GM10847 (cell line): ENCODE results near the gene MEPE.

Experiments used
- POLR2A ChIP-seq: IDR thresholded peaks from 2 replicates; pipeline ENCODE4 v1.6.1; 2011; ENCODE audit not compliant: insufficient read length; ENCODE audit errors: extremely low read depth

Gene MEPE, protein sequence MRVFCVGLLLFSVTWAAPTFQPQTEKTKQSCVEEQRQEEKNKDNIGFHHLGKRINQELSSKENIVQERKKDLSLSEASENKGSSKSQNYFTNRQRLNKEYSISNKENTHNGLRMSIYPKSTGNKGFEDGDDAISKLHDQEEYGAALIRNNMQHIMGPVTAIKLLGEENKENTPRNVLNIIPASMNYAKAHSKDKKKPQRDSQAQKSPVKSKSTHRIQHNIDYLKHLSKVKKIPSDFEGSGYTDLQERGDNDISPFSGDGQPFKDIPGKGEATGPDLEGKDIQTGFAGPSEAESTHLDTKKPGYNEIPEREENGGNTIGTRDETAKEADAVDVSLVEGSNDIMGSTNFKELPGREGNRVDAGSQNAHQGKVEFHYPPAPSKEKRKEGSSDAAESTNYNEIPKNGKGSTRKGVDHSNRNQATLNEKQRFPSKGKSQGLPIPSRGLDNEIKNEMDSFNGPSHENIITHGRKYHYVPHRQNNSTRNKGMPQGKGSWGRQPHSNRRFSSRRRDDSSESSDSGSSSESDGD

DNA sequence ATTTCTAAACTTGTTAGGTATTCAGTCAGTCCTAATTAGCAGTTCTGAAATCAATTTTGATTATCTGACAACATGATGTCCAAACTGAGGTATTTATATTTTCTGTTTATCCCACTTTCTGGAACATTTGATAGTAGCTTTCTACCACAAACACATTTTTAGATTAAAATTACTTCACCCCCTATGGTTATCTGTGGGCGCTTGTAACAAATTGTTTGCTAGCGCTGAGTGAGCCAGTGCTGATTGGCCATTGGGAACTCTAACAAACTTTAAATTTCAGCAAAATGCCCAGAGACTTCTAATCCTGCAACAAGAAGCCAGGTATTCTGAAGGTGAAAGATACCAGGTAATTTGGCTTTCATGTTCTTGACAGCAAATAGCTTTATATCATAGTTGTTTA lies at the start of gene MEPE:
Gene MEPE, plus strand, starts transcription at position 301 of the 400 bp plus-strand sequence. CDS start 1,746 bp downstream, outside the sequence.
- no peak for TF ChIP-seq POLR2A

DNA sequence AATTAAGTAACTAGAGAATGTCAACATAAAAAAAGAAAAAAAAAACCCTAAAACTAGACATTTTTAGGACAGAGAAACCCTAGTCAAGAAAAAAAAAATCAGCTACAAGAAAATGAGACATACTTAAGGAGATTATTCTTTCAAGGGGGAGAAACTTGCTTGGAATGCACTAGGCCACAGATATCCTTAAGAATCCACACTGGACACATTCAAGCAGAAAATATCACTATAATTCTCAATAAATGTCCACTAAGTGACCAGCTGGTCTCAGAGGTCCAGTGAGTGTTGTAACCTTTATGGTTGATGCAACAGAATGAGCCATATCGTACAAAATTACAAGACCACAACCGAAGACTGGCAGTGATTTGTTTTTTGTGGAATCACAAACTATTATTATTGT lies 49.0 kb upstream of the MEPE start:
- no peak for TF ChIP-seq POLR2A

GRCh38 chr4:87785731-87786509 lies 46.8 kb upstream of the MEPE start:
- TF ChIP-seq POLR2A, result no peak

- TF ChIP-seq POLR2A, result no peak
These were observed 33.3 kb upstream of the MEPE start, which contains the start of gene IBSP for GRCh38 chr4:87799301-87800113. Gene IBSP (plus strand): TSS chr4:87799554. CDS start chr4:87802362, 2,808 bp downstream.

DNA sequence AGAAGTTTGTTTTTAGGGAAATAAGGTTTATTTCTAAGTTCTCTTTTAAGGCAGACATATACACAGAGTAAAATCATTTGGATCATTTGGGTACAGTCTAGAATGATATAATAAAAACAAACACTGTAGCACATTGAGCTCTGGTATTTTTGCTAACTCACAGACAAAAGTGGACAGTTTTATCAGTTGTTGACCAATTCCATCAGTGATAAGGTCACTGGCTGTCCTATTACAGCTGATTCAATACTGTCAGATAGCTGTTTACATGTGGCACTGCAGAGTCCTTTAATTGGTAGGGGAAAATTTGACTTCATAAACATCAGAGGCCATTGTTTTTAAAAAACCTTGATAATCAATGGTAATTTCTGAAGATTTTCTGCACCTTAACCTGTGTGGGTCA lies 29.9 kb upstream of the MEPE start:
- no peak for TF ChIP-seq POLR2A

GRCh38 chr4:87803421-87803820 lies 29.3 kb upstream of the MEPE start:
- TF ChIP-seq POLR2A, result no peak

DNA sequence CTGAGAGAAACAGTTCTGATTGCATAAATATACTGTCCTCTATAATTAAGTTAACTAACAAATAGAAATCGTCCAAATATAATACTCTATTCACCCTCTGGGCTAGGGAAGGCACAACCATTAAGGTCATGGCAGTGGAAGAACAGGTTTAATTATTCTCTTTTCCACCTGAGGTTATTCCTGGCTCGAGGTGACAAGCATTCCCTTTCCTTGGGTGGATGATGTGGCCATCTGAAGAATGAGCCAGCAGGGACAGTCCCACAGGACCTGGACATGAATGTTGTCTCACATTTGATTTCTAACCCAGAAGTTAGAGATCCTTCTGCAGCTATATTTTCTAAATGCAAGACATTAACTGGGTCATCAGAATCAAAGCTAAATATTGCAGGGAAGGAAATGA lies 27.9 kb upstream of the MEPE start:
- TF ChIP-seq POLR2A, result no peak

DNA sequence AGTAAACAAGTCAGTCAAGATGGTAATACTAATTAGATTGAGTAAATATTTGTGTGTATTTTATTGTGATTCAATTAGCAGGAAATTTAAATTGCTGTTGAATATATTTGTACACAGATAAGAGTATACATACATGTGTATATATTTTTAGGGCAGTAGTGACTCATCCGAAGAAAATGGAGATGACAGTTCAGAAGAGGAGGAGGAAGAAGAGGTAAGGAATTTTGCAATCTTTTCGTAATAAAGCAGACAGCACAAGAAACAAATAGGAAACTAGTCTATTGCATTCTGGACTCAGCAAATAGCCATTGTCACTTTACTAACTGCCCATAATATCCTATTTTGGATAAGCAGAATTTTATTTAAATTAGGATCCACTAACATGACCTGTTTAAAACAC lies 26.8 kb upstream of the MEPE start:
- no peak for TF ChIP-seq POLR2A

DNA sequence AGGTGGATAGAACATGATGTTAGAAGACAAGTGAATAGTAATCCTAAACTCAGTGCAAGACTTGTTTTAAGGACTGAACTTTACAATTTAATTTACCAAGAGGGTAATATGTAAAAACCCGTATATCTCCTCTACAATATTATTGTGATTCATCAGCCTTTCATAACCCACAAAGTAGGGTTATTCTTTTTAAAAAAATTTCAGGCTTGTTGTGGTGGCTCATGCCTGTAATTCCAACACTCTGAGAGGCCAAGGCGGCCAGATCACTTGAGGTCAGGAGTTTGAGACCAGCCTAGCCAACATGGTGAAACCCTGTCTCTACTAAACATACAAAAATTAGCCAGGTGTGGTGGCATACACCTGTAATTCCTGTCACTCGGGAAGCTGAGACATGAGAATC lies 26.2 kb upstream of the MEPE start:
- TF ChIP-seq POLR2A, result no peak

DNA sequence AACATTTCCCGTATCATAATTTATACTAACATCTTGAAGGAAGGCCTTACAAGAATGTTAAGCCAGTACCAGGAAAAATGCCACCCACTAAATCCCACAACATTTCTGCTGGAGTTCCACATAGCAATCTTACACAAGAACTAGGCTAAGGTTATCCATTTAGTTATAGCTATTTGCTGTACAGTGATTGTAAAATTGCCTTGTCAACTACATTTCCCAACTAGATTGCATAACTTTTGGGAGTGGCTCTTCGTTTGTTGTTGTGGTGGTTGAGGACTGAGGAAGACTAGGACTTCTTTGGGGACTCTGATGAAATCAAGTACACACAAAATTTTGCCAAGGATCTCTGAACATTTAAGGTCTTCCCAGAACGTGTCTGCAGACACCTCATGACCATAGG lies 25.4 kb upstream of the MEPE start:
- TF ChIP-seq POLR2A, result no peak

GRCh38 chr4:87811977-87812376 lies 20.8 kb upstream of the MEPE start:
- TF ChIP-seq POLR2A, result no peak

DNA sequence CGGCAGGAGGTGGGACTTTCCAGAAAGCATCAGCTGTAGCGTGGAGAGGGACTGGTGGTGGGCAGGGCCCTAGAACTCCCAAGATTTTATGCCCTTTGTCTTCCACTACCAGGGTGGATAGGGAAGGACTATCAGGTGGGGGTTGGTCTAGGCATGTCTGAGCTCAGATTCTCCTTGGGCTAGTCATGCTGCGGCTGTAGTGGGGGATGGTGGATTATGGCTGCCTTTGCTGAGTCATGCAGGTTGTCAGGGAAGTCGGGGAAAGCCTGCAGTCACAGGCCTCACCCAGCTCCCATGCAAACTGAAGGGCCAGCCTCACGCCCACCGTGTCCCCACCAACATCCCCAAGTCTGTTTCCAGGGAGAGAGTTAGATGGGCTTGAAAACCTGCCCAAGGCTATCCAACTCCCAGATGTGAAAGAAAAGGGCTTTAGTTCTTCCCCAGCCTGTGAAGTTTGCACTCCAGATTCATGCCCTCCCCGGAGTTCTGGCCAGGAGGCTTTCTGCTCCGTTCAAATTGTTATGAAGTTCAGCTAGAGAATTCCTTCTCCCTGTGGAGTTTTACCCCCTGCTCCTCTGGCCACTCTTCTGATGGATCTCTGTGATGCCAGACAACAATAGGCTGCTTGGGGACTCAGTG lies 13.4 kb upstream of the MEPE start:
- TF ChIP-seq POLR2A, result no peak

DNA sequence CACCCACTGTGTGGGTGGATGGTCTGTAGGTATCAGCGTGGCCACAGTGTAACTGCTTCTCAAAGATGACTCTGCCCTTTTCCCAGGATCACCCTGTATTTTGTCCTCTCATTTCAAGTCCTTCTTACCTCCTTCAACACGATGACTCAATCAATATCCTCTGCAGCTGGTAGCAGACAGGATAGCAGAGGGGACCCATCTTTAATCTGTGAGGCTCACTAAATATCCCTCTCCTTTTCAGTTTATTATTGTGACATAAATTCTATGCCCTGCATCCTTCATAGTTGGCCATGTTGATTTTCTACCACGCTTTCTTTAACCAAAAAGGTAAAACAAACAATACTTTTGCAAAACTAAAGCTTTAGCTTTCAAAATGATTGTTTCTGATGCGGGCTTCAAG lies 9.6 kb upstream of the MEPE start:
- TF ChIP-seq POLR2A, result no peak

DNA sequence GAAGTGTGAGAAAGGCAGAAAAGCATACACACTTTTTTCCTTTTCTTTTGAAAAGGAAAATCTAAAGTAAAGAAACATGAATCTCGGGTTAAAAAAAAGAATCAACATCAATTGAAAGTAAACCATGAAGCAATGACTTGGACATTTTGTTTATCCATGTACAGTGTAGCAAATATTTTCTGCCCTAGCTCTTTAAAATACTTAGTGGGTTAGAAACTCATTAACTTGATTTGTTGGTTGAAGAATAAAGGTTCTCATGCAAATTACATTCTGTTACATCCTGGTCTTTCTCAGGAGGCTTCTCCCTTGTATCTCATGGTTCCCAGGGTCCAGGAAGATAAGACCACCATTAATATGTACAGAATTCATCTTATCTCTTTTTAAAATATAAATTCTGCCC lies 9.0 kb upstream of the MEPE start:
- no peak for TF ChIP-seq POLR2A

- TF ChIP-seq POLR2A, result no peak
These were observed 8.4 kb upstream of the MEPE start for GRCh38 chr4:87824352-87824751.

GRCh38 chr4:87834401-87834800 lies 1.6 kb downstream of the MEPE start:
- no peak for TF ChIP-seq POLR2A
